ENCODE measurements around the gene NAA60.

GRCh38 chr16:3465301-3465700, 21.8 kb downstream of the NAA60 start:
- no peak for TF ChIP-seq CTCF (IDR thresholded peaks at IDR 0.05 in 8 of 11, conservative IDR thresholded peaks at IDR 0.05 in 3 of 11)
- no peak for TF ChIP-seq POLR2A (IDR thresholded peaks at IDR 0.05)
